GM21360 (cell line): ENCODE measurements around the gene SNTA1.
"Not testable (repeated sequence)": the region's sequence is repeated elsewhere in the genome, so short reads cannot be mapped to it uniquely, and the experiment has no call there.

Source experiments
- ATAC-seq: cut with Tn5 transposase; IDR thresholded peaks from one replicate; pipeline ENCODE4 v1.9.1; 2021; ENCODE audit warnings: mild to moderate bottlenecking, moderate library complexity; ENCODE audit not compliant: unreplicated experiment

The SNTA1 gene

DNA sequence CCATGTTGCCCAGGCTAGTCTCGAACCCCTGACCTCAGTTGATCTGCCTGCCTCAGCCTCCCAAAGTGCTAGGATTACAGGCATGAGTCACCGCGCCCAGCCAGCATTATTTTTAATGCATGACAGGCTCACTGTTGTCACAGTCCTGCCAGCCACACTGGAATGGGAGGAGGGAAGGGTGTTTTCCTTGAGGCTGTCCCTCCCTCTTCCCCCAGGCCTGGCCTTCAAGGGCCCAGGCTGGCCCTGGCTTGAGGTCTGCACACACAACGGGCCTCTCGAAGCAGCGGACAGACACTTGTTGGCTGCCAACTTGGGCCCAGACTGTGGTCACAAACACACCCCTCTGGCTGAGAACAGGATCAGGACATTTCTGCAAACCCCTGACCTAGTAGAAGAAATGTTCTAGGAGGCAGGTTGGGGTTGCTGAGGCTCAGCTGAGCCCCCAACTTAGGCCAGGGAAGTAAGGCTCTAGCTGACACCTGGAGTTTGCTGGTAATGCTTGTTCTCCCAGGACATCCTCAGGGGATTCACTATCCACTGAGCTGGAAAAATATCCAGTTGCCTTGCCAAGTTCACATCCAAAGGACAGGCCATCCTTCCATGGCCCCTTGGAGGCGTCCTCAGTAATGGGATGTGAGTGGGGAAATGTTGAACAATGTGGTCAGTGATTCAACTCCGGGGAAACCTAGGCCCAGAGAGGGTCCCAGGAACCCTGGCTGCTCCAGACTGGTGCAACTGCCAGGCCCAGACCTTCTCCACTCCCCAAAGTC lies 9.9 kb downstream of the SNTA1 start:
- no peak for ATAC-seq

DNA sequence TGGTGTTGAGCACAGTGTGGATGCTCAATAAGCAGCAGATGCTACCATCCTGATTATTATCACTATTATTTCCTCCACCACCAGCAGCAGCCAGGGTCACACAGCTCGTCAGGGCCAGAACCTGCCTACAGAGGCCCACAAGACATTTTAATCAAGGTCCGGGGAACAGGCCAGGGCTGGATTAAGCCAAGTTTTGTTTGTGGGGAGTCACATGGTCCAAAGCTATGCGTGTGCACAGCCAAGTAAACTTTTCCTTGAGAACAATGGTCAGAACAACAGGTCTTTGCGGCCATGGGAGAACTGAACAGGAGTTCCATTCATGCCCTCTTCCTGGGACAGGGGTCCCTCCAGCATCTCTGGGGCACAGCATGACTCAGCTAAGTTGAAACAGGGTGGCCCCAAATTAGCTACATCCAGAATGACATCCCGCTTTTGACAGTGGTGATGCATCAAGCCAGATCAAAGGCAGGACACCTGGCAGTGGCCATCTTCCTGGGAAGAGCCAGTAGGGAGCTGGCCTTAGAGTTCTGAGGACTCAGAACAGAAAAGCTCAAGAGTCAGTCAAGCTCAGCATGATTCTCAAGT lies 11.7 kb downstream of the SNTA1 start:
- no peak for ATAC-seq

DNA sequence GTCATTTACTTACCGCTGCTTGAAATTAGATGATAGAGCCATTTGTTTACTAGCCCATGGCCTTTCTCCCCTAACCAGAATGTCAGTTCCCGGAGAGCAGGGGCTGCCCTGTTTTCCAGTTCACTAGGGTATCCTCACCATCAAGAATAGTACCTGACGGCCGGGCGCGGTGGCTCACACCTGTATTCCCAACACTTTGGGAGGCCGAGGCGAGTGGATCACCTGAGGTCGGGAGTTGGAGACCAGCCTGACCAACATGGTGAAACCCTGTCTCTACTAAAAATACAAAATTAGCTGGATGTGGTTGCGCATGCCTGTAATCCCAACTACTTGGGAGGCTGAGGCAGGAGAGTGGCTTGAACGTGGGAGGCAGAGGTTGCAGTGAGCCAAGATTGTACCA lies 19.7 kb downstream of the SNTA1 start:
- not testable (repeated sequence) for ATAC-seq

DNA sequence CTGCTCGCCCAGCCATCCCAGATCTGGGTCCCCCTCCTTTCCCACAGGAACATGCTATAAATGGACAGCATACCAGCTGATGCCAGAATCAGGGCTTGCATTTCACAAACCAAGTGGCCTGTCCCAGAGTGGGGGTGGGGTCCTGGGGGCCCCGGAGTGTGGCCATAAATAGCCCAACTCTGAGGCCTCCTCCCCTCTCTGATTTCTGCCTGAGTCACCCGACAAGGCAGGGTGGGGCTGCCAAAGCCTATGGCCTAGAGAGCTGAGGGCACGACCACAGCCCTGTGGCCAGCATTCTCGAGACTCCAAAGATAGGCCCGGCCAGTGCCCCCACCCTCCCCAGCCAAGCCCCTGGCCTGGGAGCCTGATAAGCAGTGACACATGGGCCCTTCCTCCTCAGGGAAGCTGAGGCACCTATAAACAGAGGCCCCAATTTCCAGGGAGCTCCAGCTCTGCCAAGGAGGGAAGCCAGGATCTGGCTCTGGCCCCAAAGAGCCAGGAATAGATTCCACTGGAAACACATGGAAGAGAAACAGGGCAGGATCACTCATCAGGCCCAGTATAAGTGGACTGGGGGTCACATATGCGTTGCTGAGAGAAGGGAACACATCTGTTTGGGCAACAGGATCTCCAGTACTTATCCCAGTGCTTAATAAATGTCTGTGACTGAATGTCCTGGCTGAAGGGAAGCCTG lies 20.3 kb downstream of the SNTA1 start:
- ATAC-seq, result no peak

DNA sequence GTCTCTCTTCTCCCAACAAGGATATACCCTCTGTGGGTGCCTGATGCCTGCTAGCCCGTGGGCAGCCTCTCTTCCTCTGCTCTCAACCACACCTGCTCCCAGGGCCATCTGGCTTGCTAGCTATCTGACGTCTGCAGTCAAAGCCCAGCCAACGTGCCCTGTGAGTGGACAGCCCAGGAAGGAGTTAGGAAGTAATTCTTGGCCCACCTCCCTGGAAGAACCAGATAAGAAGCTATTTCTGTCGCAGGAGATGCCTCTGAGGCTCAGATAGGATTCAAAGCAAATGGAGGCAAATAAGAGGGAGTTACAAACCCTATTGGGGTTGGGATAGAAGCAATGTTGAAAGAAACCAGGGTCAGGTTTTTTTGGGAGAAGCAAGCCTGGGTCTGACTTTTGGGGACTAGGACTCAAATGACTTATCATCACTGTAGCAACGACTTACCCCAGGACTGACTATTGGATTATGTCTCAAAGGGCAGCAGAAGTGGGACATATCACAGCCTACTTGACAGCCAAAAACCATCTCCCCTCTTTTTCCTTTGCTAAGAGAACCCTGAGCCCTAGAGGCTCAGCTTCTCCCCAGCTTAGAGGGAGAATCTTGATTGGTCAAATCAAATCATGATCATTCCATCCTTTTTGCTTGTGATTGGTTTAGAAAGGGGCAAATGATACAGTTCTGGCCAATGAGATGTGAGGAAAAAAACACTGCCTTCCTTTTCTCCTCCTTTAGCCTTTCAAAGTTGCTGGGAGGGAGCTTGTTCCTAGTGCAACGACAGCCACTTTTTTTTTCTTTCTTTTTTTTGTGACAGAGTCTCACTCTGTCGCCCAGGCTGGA lies 24.2 kb downstream of the SNTA1 start:
- no peak for ATAC-seq

DNA sequence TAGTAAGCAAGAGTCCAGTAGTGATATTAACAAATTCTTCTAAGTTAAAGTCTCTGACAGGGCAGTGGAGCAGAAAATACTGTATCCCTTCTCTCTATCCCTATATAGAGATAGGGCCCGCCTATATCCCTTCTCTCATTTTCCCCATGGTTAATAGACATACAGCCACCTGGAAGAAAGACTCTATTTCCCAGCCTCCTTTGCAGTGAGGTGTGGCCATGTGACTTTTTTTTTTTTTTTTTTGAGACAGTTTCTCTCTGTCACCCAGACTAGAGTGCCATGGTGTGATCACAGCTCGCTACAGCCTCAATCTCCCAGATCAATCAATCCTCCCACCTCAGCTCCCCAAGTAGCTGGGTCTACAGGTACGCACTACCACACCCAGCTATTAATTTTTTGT lies 25.5 kb downstream of the SNTA1 start:
- ATAC-seq, result no peak

GRCh38 chr20:33415948-33416347 lies 27.6 kb downstream of the SNTA1 start:
- no peak for ATAC-seq

DNA sequence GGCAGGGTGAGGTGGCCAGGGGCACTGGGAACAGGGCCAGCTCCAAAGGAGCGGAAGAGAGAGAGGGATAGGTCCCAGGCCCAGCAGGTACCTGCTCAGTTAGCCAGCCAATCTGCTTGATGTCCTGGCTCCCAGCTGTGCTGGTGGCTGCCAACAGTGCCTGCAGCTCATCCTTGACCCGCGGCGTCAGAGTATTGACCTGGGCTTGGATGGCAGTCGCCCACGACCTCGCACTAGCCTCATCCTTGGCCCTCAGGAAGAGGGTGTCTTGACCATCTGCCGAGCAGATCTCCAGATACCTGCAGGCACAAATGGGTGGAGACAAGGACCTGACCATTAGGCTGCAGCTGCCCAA lies 31.1 kb downstream of the SNTA1 start:
- ATAC-seq, result no peak

DNA sequence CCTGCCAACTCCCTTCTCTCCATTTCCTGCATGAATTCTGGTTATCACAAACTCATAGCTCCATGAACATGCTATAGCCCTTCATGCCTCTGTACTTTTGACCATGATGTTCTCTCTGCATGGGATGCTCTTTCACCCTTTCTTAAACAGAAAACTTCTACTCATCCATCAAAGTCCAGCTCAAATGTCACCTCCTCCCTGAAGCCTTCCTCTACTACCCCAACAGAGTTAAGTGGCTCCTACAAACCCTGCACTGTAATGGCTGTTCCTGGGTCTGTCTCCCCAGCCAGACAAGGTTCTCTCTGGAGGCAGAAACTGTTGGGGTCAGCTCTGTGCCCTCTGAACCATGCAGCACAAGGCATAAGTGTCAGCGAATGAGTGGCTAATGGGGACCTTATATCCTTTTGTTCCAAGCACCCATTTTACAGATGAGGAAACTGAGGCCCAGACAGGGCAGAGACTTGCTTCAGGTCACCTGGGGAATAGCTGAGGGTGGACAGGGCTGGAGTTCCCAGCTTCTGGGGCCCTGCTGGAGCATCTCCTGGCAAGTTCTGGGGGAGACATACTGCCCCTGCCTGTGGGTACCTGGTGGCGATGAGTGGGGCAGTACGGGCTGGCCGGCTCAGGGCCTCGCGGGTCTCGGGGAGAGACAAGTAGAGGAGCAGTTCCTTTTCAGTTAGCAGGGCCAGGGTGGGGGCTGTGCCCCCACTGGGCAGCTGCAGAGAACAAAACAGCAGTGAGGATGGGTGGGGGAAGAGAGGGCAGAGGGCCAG lies 31.7 kb downstream of the SNTA1 start:
- no peak for ATAC-seq

GRCh38 chr20:33411242-33411641 lies 32.3 kb downstream of the SNTA1 start:
- ATAC-seq, result no peak

DNA sequence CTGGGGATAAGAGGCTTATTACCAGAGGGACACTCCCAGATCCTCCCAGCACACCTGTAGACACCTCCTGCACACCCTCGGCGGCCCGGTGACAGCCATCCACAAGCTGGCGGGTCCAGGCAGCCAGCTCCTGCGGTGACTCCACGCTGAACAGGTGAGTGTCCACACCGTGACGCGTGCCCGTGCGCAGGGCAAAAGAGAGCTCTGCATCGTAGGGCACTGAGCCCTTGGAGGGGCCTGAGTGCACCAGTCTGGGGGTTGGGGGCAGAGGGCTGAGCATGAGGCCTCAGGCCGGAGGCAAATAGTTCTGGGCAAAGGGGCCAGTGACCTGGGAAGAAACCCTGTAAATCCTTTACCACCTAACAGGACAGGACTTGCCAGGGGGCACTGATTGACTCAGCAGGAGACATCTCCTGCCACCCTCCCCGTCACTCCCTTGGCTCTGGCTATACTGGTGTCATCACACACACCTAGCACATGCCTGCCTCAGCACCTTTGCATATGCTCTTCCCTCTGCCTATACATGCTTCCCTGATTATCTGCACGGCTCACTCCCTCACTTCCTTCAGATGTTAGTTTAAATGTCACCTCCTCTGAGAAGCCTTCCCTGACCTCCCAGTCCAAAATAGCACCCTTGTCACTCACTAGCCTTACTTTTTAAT lies 33.4 kb downstream of the SNTA1 start:
- ATAC-seq, result no peak

DNA sequence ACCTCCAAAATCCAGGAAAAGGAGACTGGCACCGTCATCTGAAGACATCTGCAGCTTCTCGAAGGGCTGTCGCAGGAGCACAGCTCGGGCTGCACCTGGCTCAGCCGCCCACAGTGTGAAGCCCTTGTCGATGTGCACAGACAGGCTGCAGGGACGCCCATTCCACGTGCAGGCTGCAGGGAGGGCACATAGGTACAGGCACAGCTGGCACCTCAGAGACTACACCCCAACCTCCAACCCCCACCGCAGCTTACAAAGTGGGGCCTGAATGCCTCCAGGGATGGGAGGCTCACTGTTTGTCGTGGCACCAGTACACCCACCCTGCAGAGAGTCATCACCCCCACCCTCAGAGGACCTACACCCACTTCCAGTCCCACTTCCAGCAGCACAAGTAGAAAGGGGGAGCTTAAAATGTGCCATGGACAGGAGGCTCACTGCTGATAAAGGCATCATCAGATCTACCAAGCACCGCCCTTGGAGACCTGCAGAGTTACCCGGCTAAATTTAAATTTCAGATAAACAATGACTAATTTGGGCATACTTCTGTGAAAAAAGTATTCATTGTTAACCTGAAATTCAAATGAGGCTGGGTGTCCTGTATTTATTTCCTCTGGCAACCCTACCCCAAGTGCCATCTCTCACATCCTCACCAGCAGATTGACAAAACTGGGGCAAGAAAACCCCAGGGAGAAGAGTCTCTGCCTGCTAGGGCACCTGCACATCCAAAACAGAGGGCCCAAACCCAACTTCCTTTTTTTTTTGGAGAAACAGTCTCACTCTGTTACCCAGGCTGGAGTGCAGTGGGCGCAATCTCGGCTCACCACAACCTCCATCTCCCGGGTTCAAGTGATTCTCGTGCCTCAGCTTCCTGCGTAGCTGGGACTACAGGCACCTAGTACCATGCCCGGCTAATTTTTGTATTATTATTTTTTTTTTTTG lies 34.6 kb downstream of the SNTA1 start:
- no peak for ATAC-seq

DNA sequence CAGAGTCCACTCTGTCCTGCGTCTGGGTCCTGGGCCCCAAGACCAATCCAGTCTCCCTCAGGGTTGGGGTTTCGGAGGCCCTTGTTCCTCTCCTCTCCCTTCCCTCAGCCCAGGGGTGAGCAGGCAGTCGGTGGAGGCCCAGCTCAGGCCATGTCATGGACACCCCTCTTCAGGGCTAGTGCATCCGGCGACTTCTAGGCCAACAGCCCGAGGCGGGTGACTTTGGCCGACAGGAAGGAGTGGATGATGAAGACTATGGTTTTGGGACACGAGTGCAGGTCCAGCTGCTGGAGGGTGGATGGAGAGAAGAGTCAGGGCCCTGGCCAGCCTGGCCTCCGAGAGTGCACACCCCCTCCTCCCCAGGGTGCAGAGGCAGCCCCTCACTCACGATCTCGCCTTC lies 35.2 kb downstream of the SNTA1 start:
- ATAC-seq, result no peak

- no peak for ATAC-seq
Observed at GRCh38 chr20:33407796-33408195, 35.8 kb downstream of the SNTA1 start.

- ATAC-seq, result no peak
Observed at GRCh38 chr20:33407251-33407650, 36.3 kb downstream of the SNTA1 start.

DNA sequence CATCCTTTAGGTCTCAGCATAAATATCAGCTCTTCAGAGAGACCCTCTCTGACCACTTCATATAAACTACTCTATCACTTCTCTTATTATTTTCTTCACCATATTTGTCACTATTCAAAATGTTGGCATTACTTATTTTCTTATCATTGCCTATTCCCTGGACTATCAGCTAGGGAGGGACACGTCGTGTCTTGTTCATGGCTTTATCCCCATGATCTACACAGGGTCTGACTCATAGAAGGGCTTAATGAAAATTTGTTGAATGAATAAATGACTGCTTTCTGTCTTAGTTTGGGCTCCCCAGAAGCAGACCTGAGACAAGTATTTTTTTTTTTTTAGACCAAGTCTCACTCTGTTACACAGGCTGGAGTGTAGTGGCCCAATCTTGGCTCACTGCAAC lies 39.3 kb downstream of the SNTA1 start:
- ATAC-seq, result no peak

GRCh38 chr20:33401921-33402369 lies 41.6 kb downstream of the SNTA1 start:
- no peak for ATAC-seq

DNA sequence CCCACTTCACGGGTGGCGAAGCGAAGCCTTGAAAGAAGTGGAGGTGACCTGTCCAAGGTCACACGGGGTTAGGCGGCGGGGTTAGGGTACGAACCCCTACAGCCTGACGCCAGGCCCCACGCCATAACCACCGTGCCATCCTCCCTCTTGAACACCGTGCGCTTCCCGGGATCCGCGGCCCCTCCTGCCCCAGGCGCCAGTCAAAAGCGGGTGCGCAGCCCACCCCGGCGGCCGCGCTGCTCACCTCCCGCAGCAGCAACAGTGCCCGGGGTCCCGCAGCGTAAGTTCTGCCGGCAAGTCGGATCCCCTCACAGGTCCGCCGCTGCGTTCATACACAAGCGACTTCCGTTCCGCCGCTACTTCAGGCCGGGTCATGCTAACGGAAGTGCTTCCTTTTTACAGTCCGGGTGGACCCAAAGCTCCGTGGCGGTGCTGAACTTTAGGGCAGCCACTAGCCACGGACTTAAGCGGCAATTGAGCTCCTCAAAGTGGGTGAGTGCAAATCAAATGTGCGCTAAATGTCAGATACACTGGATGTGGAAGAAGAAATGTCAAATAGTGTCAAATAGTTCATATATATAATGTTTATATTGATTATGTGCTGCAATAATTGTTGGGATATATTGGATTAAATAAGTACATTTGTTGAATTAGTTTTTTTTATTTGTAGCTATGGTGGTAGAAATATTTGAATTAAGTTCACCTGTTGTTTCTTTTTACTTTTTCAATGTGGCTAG lies 42.2 kb downstream of the SNTA1 start, which contains the start of gene CDK5RAP1:
CDK5RAP1 (minus strand) TSS at position 336 of the 737 bp plus-strand sequence. CDS start 4,455 bp downstream, outside the sequence.
- ATAC-seq, result peak; percentile 68
